HPDE6-E6E7 (cell line): ENCODE measurements around the gene P2RY2.

Source experiments
- DNase-seq: peaks from one replicate; pipeline ENCODE4 v3.0.0; 2011; ENCODE audit warnings: missing footprints; ENCODE audit errors: extremely low spot score

The P2RY2 gene

GRCh38 chr11:73242251-73243092 is 24.4 kb downstream of the P2RY2 start:
- DNase-seq, result peak; percentile 60

- DNase-seq, result no peak
Measured at GRCh38 chr11:73243093-73243485, 25.0 kb downstream of the P2RY2 start.

GRCh38 chr11:73244589-73245240 is 26.6 kb downstream of the P2RY2 start:
- DNase-seq, result no peak

GRCh38 chr11:73245461-73245860 is 27.4 kb downstream of the P2RY2 start:
- DNase-seq, result no peak

- DNase-seq, result no peak
Measured at GRCh38 chr11:73246303-73246702, 28.2 kb downstream of the P2RY2 start.

GRCh38 chr11:73248526-73249185 is 30.6 kb downstream of the P2RY2 start:
- no peak for DNase-seq

GRCh38 chr11:73249304-73249703 is 31.2 kb downstream of the P2RY2 start:
- no peak for DNase-seq

GRCh38 chr11:73249853-73250783 is 32.0 kb downstream of the P2RY2 start:
- no peak for DNase-seq

- DNase-seq, result no peak
Measured at GRCh38 chr11:73252577-73253191, 34.6 kb downstream of the P2RY2 start.

GRCh38 chr11:73257342-73258103 is 39.4 kb downstream of the P2RY2 start:
- DNase-seq, result no peak

GRCh38 chr11:73258104-73259035 is 40.3 kb downstream of the P2RY2 start:
- DNase-seq, result no peak

GRCh38 chr11:73259406-73260126 is 41.5 kb downstream of the P2RY2 start:
- DNase-seq, result no peak

GRCh38 chr11:73260127-73260457 is 42.0 kb downstream of the P2RY2 start:
- no peak for DNase-seq

GRCh38 chr11:73262851-73263495 is 44.9 kb downstream of the P2RY2 start:
- no peak for DNase-seq

GRCh38 chr11:73263640-73264039 is 45.6 kb downstream of the P2RY2 start:
- no peak for DNase-seq

GRCh38 chr11:73265278-73265810 is 47.3 kb downstream of the P2RY2 start:
- DNase-seq, result no peak

- no peak for DNase-seq
Measured at GRCh38 chr11:73265853-73266645, 48.0 kb downstream of the P2RY2 start.
